ENCODE results near the gene PIGL. TPM values are rescaled to one million over a fixed set of nuclear protein-coding genes. Genes with fewer than 3 reads are reported as not detected.

PIGL gene
- total and polyA plus RNA-seq, 2 experiments from 2014 or later = 32.9 to 47.3 TPM

- ATAC-seq (no peak), DNase-seq (ENCODE audit: low spot score) (no peak)
- H3K4me1 ChIP-seq (ENCODE audit: insufficient read depth) = no peaks in the 10 kb centered on the region
- no peaks in the 10 kb centered on the region for H3K9me2 ChIP-seq (ENCODE audit: insufficient read depth)
- H3K4me2 ChIP-seq = no peak overlapping the region
- no peak overlapping the region for H2AFZ ChIP-seq
- H3K36me3 Mint-ChIP-seq (ENCODE audit: low read depth) = peaks cover 26% of the 10 kb centered on the region
- no peaks in the 10 kb centered on the region for H3F3A ChIP-seq (replicated peaks; ENCODE audit: low read depth)
- peaks cover 2% of the 10 kb centered on the region for H3K27me3 Mint-ChIP-seq (ENCODE audit: insufficient read depth, low read depth, poor library complexity)
- H3K4me1 Mint-ChIP-seq = no peaks in the 10 kb centered on the region; the same call in 2 of the 3 replicates
- TF ChIP-seq EZH2phosphoT487 (IDR thresholded peaks at IDR 0.05; ENCODE audit: unreplicated experiment) (no peak), ZNF462 (CRISPR knock-in tag; IDR thresholded peaks at IDR 0.05) (no peak), NANOG (IDR thresholded peaks at IDR 0.05; ENCODE audit: borderline replicate concordance) (no peak), JUNB (IDR thresholded peaks at IDR 0.05; ENCODE audit: unreplicated experiment) (no peak), ZNF331 (CRISPR knock-in tag; IDR thresholded peaks at IDR 0.05; ENCODE audit: low read depth) (no peak), ZNF114 (CRISPR knock-in tag; IDR thresholded peaks at IDR 0.05) (no peak), STAT1 (IDR thresholded peaks at IDR 0.05; ENCODE audit: unreplicated experiment) (no peak), REST (IDR thresholded peaks at IDR 0.05; ENCODE audit: unreplicated experiment) (no peak), CTCF (conservative IDR thresholded peaks at IDR 0.05; ENCODE audit: low read depth in 2 of 2) (no peak), EZH2 (IDR thresholded peaks at IDR 0.05; ENCODE audit: low read depth, unreplicated experiment) (no peak), POLR2AphosphoS5 (IDR thresholded peaks at IDR 0.05; ENCODE audit: low read depth) (no peak), CREB1 (CRISPR knock-in tag; IDR thresholded peaks at IDR 0.05; ENCODE audit: low read depth) (no peak)
- TF ChIP-seq, protein P1, sequence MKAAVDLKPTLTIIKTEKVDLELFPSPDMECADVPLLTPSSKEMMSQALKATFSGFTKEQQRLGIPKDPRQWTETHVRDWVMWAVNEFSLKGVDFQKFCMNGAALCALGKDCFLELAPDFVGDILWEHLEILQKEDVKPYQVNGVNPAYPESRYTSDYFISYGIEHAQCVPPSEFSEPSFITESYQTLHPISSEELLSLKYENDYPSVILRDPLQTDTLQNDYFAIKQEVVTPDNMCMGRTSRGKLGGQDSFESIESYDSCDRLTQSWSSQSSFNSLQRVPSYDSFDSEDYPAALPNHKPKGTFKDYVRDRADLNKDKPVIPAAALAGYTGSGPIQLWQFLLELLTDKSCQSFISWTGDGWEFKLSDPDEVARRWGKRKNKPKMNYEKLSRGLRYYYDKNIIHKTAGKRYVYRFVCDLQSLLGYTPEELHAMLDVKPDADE (IDR thresholded peaks at IDR 0.05) = no peak
- peaks cover 10% of the 10 kb centered on the region for H3K9me3 Mint-ChIP-seq
- H3K79me2 ChIP-seq (replicated peaks; ENCODE audit: insufficient read depth) = no peaks in the 10 kb centered on the region
- no peak overlapping the region for H3K27ac Mint-ChIP-seq
- H3K27me3 ChIP-seq (ENCODE audit: insufficient read depth) = no peaks in the 10 kb centered on the region
- H4K20me1 ChIP-seq (replicated peaks; ENCODE audit: insufficient read depth) = 0 out of 2 replicates have a peak, but pooled peaks cover 6% of the 10 kb centered on the region
- H3K4me3 ChIP-seq = no peak overlapping the region
- H3K36me3 ChIP-seq (ENCODE audit: insufficient read depth) = no peaks in the 10 kb centered on the region
- H3K27ac ChIP-seq (ENCODE audit: low read depth) = no peak overlapping the region
- no peak overlapping the region for H3K4me3 Mint-ChIP-seq
Observed at GRCh38 chr17:16261049-16261448, 44.0 kb downstream of the PIGL start.
